HG03575 (cell line): Measurements from ENCODE around the gene BUD23.
"Not testable (repeated sequence)": the region's sequence is repeated elsewhere in the genome, so short reads cannot be mapped to it uniquely, and the experiment has no call there.

Experiments used
- ATAC-seq: cut with Tn5 transposase; IDR thresholded peaks from one replicate; pipeline ENCODE4 v1.9.1; 2021; ENCODE audit not compliant: unreplicated experiment, insufficient number of reproducible peaks, low FRiP score; ENCODE audit errors: extremely low read depth

BUD23 gene

GRCh38 chr7:73716318-73716890, 33.0 kb downstream of the BUD23 start:
- ATAC-seq: no peak

- ATAC-seq: no peak
Observed at GRCh38 chr7:73717025-73717807, 33.8 kb downstream of the BUD23 start.

- no peak for ATAC-seq
Observed at GRCh38 chr7:73717991-73718405, 34.6 kb downstream of the BUD23 start.

- no peak for ATAC-seq
Observed at GRCh38 chr7:73718438-73718881, 35.1 kb downstream of the BUD23 start.

GRCh38 chr7:73718905-73719805, 35.8 kb downstream of the BUD23 start, which contains the start of gene STX1A:
STX1A (minus strand) TSS chr7:73719669; CDS start chr7:73719631, 38 bp downstream.
- no peak for ATAC-seq

GRCh38 chr7:73719806-73720169, 36.4 kb downstream of the BUD23 start:
- ATAC-seq: no peak

GRCh38 chr7:73720443-73720842, 37.0 kb downstream of the BUD23 start:
- ATAC-seq: not testable (repeated sequence)

- ATAC-seq: no peak
Observed at GRCh38 chr7:73721377-73721817, 38.0 kb downstream of the BUD23 start.

GRCh38 chr7:73722182-73722581, 38.8 kb downstream of the BUD23 start:
- ATAC-seq: not testable (repeated sequence)

GRCh38 chr7:73722785-73723184, 39.4 kb downstream of the BUD23 start:
- no peak for ATAC-seq

- no peak for ATAC-seq
Observed at GRCh38 chr7:73723813-73724212, 40.4 kb downstream of the BUD23 start.

- ATAC-seq: no peak
Observed at GRCh38 chr7:73726083-73726466, 42.7 kb downstream of the BUD23 start.

GRCh38 chr7:73727952-73728351, 44.6 kb downstream of the BUD23 start:
- ATAC-seq: no peak

- ATAC-seq: no peak
Observed at GRCh38 chr7:73728551-73728950, 45.2 kb downstream of the BUD23 start.

- no peak for ATAC-seq
Observed at GRCh38 chr7:73730485-73730884, 47.1 kb downstream of the BUD23 start.

- no peak for ATAC-seq
Observed at GRCh38 chr7:73732397-73732796, 49.0 kb downstream of the BUD23 start.

GRCh38 chr7:73734619-73735527, 51.5 kb downstream of the BUD23 start:
- no peak for ATAC-seq

GRCh38 chr7:73735528-73735905, 52.1 kb downstream of the BUD23 start:
- ATAC-seq: no peak

- ATAC-seq: no peak
Observed at GRCh38 chr7:73736885-73737284, 53.5 kb downstream of the BUD23 start.
